ENCODE data around the gene GNPDA1. TPM values are rescaled to one million over a fixed set of nuclear protein-coding genes. Genes with fewer than 3 reads are reported as not detected.

GNPDA1 gene
- total and polyA plus RNA-seq, 4 donors, result 8.0 to 15.0 (median 10.5) TPM

DNA sequence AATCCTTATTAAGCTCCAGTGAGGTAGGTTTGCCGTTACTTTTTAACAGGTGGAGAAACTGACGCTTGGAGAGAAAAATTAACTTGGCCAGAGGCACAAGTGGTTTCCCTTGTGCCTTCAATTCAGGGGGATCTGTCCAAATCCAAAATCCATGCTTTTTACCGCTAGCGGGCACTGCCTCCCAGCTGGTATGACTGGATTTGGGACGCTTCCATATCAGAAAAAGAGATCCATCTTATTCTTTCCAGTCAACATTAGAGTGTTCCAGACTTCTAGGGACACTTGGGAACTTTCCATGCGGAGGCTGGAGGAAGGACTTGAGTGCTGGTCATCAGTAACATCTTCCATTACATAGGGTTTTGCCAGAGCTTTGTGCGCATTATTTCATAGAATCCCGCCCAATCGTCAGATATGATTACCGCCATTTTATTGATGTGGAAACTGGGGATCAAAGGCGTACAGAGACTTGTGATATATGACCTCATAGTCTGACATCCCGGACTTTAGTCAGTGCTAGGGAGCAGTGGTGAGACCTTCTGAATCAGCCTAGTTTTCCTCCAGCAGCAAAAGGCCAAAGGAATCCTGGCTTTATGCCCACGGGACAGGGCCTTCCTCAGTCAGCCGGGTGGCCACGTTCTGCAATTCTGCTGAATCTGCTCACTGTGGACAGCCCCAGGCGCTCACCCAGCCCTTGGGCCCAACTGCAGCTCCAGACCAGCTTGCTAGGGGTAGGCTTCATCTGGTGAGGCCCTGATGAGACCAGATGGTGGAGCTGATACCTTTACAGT, 1.1 kb upstream of the GNPDA1 start:
- Histone ChIP-seq H3K9ac (ENCODE audit: low read depth in 1 of 2, low read length in 2 of 2) (peak overlapping the region in 1 of 2 donors; percentile 34), H3K27ac (ENCODE audit: low read depth in 1 of 2, low read length in 2 of 2) (peak overlapping the region; percentile 94 to 97), H3K36me3 (ENCODE audit: control insufficient read depth in 4 of 4, insufficient read depth in 3 of 4, low read depth in 1 of 4, low read length in 3 of 4) (no peaks in the 10 kb centered on the region), H3K27me3 (ENCODE audit: control insufficient read depth in 4 of 4, insufficient read depth in 4 of 4, low read length in 3 of 4) (no peaks in the 10 kb centered on the region), H3K9me3 (ENCODE audit: control insufficient read depth in 4 of 4, low read length in 3 of 4) (no peaks in the 10 kb centered on the region), H3K4me3 (ENCODE audit: low read depth in 1 of 3, low read length in 3 of 3) (no peak overlapping the region), H3K4me1 (ENCODE audit: control insufficient read depth in 4 of 4, insufficient read depth in 4 of 4, low read length in 3 of 4) (peaks cover 3 to 29% (median 14%) of the 10 kb centered on the region in 4 donors)
- WGBS, result 65% methylated on average over 16 of the region's 16 CpGs
- TF ChIP-seq FOXA2 (IDR thresholded peaks at IDR 0.05) (no peak), MAX (IDR thresholded peaks at IDR 0.05) (no peak), SP1 (IDR thresholded peaks at IDR 0.05) (peak; percentile 71), HNF4A (conservative IDR thresholded peaks at IDR 0.05) (peak; percentile 83), YY1 (IDR thresholded peaks at IDR 0.05) (peak; percentile 75), JUND (IDR thresholded peaks at IDR 0.05) (peak; percentile 61 to 69), FOXA1 (IDR thresholded peaks at IDR 0.05) (no peak), GABPA (IDR thresholded peaks at IDR 0.05 in 1 of 2, conservative IDR thresholded peaks at IDR 0.05 in 1 of 2) (no peak), HNF4G (IDR thresholded peaks at IDR 0.05) (no peak), TAF1 (conservative IDR thresholded peaks at IDR 0.05) (no peak), RXRA (IDR thresholded peaks at IDR 0.05) (peak; percentile 34 to 57), RAD21 (IDR thresholded peaks at IDR 0.05) (peak; percentile 4 to 33)
- TF ChIP-seq, protein P1, sequence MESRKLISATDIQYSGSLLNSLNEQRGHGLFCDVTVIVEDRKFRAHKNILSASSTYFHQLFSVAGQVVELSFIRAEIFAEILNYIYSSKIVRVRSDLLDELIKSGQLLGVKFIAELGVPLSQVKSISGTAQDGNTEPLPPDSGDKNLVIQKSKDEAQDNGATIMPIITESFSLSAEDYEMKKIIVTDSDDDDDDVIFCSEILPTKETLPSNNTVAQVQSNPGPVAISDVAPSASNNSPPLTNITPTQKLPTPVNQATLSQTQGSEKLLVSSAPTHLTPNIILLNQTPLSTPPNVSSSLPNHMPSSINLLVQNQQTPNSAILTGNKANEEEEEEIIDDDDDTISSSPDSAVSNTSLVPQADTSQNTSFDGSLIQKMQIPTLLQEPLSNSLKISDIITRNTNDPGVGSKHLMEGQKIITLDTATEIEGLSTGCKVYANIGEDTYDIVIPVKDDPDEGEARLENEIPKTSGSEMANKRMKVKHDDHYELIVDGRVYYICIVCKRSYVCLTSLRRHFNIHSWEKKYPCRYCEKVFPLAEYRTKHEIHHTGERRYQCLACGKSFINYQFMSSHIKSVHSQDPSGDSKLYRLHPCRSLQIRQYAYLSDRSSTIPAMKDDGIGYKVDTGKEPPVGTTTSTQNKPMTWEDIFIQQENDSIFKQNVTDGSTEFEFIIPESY (IDR thresholded peaks at IDR 0.05), result peak; percentile 14
- TF ChIP-seq, protein P2, sequence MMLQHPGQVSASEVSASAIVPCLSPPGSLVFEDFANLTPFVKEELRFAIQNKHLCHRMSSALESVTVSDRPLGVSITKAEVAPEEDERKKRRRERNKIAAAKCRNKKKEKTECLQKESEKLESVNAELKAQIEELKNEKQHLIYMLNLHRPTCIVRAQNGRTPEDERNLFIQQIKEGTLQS (IDR thresholded peaks at IDR 0.05), result no peak
- TF ChIP-seq, protein P3, sequence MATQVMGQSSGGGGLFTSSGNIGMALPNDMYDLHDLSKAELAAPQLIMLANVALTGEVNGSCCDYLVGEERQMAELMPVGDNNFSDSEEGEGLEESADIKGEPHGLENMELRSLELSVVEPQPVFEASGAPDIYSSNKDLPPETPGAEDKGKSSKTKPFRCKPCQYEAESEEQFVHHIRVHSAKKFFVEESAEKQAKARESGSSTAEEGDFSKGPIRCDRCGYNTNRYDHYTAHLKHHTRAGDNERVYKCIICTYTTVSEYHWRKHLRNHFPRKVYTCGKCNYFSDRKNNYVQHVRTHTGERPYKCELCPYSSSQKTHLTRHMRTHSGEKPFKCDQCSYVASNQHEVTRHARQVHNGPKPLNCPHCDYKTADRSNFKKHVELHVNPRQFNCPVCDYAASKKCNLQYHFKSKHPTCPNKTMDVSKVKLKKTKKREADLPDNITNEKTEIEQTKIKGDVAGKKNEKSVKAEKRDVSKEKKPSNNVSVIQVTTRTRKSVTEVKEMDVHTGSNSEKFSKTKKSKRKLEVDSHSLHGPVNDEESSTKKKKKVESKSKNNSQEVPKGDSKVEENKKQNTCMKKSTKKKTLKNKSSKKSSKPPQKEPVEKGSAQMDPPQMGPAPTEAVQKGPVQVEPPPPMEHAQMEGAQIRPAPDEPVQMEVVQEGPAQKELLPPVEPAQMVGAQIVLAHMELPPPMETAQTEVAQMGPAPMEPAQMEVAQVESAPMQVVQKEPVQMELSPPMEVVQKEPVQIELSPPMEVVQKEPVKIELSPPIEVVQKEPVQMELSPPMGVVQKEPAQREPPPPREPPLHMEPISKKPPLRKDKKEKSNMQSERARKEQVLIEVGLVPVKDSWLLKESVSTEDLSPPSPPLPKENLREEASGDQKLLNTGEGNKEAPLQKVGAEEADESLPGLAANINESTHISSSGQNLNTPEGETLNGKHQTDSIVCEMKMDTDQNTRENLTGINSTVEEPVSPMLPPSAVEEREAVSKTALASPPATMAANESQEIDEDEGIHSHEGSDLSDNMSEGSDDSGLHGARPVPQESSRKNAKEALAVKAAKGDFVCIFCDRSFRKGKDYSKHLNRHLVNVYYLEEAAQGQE (IDR thresholded peaks at IDR 0.05), result peak; percentile 74
- DNase-seq (ENCODE audit: low spot score), result no peak

DNA sequence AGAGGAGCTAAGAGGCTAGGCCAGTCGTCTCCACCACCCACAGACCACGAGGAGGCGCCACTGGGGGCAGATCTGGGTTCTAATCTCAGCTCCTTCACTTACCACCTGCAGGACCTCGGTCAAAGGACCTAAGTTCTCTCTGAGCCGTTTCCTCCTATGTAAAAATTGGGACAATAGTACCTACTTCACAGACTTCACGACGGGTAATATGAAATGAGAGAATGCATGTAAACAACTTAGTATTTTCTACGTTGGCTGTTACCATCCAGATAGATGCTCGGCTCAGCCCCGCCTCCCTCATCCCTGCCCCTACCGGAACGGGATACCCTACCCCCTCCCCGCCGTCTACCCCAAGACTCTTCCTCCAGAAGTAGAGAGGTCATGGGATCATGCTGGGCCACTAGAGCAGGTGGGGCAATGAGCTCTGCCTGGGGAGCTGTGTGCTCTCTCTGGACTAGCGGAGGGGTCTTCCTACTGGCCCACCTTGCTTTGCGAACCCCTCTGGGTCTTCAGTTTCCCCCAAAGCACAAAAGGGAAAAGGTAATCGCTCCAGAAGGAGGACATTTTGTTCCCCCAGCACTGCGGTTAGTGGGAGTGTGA, 541 bp downstream of the GNPDA1 start:
- DNase-seq (ENCODE audit: low spot score), result peak; percentile 59
- H3K4me1 ChIP-seq (ENCODE audit: control insufficient read depth in 4 of 4, insufficient read depth in 4 of 4, low read length in 3 of 4), result peaks cover 3 to 29% (median 14%) of the 10 kb centered on the region in 4 donors
- peak overlapping the region; percentile 37 to 79 (median 40) for H3K4me3 ChIP-seq (ENCODE audit: low read depth in 1 of 3, low read length in 3 of 3)
- H3K27me3 ChIP-seq (ENCODE audit: control insufficient read depth in 4 of 4, insufficient read depth in 4 of 4, low read length in 3 of 4), result no peaks in the 10 kb centered on the region
- 25% methylated on average over 18 of the region's 18 CpGs for WGBS
- H3K36me3 ChIP-seq (ENCODE audit: control insufficient read depth in 4 of 4, insufficient read depth in 3 of 4, low read depth in 1 of 4, low read length in 3 of 4), result peaks cover 0 to 8% (median 2%) of the 10 kb centered on the region in 4 donors
- peak overlapping the region; percentile 9 to 69 for H3K9ac ChIP-seq (ENCODE audit: low read depth in 1 of 2, low read length in 2 of 2)
- TF ChIP-seq EGR1 (IDR thresholded peaks at IDR 0.05; ENCODE audit: low read depth in 2 of 2) (no peak), RAD21 (IDR thresholded peaks at IDR 0.05) (peak; percentile 18 to 52)
- peak overlapping the region; percentile 63 to 97 for H3K27ac ChIP-seq (ENCODE audit: low read depth in 1 of 2, low read length in 2 of 2)
- no peaks in the 10 kb centered on the region for H3K9me3 ChIP-seq (ENCODE audit: control insufficient read depth in 4 of 4, low read length in 3 of 4)
